ENCODE results near the gene MMP24OS. TPM values are rescaled to one million over a fixed set of nuclear protein-coding genes. Genes with fewer than 3 reads are reported as not detected.

The MMP24OS gene
- total RNA-seq, 4 donors from 2014 or later, result 8.8 to 67.8 (median 18.1) TPM

DNA sequence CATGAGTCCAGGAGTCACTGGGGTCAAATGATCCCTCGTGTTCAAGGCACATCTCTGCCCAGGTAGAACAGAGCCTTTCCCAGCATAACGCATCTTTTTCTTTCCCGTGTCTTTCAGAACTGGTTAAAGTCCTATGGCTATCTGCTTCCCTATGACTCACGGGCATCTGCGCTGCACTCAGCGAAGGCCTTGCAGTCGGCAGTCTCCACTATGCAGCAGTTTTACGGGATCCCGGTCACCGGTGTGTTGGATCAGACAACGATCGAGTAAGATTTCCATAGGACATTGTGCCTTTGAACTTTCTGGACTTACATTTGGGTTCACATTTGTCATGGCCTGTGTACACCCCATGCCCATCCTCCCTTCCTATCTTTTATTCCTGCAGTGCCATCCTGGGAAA is 31.2 kb downstream of the MMP24OS start:
- no peak overlapping the region for H3K27ac ChIP-seq
- H3K4me3 ChIP-seq, result no peak overlapping the region
- no peaks in the 10 kb centered on the region for H3K9me3 ChIP-seq
- H3K4me1 ChIP-seq, result no peaks in the 10 kb centered on the region
- no peaks in the 10 kb centered on the region for H3K36me3 ChIP-seq
- H3K27me3 ChIP-seq, result no peaks in the 10 kb centered on the region
- intact Hi-C loops (cut with DNase I; ENCODE audit: low total_unique reads), result no loop called here
- no peak for TF ChIP-seq CTCF (IDR thresholded peaks at IDR 0.05)
- DNase-seq, result no peak

GRCh38 chr20:35243986-35244385 is 33.9 kb downstream of the MMP24OS start:
- Histone ChIP-seq H3K36me3 (no peaks in the 10 kb centered on the region), H3K4me1 (no peaks in the 10 kb centered on the region)
- intact Hi-C loops (cut with DNase I; ENCODE audit: low total_unique reads), result no loop called here

DNA sequence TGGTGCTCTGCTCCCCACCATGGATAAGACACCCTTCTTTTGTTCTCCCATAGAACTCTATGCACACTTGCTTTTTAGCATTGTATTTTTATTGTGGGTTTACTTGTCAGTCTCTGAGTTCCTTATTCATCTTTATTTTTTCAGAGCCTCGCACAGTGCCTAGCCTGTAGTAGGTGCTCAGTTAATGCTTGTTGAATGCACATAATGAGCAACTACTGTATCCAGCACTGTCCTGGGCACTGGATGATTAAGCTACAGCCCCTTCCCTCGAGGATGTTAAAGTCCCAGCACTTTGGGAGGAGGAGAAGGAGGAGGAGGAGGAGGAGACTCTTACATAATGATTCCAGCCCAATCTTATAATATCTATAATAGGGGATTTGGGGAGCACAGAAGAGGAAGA is 34.6 kb downstream of the MMP24OS start:
- TF ChIP-seq POLR2A (IDR thresholded peaks at IDR 0.05) (no peak), CTCF (IDR thresholded peaks at IDR 0.05) (no peak)
- no peaks in the 10 kb centered on the region for H3K9me3 ChIP-seq
- intact Hi-C loops (cut with DNase I; ENCODE audit: low total_unique reads), result no loop called here

More at GRCh38 chr20:35243986-35244385, 33.9 kb downstream of the MMP24OS start:
- no peak overlapping the region for H3K4me3 ChIP-seq
- H3K27me3 ChIP-seq, result no peaks in the 10 kb centered on the region
- no peaks in the 10 kb centered on the region for H3K9me3 ChIP-seq
- H3K27ac ChIP-seq, result no peak overlapping the region
- TF ChIP-seq POLR2A (IDR thresholded peaks at IDR 0.05) (no peak), CTCF (IDR thresholded peaks at IDR 0.05) (no peak)
- no peak for DNase-seq

DNA sequence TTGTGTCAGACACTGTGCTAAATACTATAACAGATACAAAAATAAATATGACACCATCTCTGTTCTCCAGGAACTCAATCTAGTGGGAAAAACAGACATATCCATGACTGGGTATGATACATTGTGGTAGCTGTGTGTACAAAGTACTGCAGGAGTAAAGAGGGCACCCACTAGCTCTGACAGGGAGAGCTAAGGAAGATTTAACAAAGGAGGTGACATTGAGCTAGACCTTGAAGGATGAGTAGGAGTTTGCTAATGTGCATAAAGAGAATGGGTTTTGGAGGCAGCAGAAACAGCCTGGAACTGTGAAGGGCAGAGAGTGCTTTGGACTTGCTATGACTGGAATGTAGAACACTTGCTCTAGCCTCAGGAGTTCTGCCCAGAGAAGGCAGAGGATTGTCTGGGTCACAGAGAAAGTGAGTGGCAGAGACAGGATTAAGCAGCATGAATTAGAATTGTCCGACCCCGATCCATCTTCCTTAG is 37.1 kb downstream of the MMP24OS start:
- no peak for TF ChIP-seq CTCF (IDR thresholded peaks at IDR 0.05)
- no peak for TF ChIP-seq POLR2A (IDR thresholded peaks at IDR 0.05)
- no peaks in the 10 kb centered on the region for H3K36me3 ChIP-seq
- no peak overlapping the region for H3K27ac ChIP-seq
- H3K4me3 ChIP-seq, result no peak overlapping the region
- no peak for DNase-seq
- intact Hi-C loops (cut with DNase I; ENCODE audit: low total_unique reads), result no loop called here
- no peaks in the 10 kb centered on the region for H3K4me1 ChIP-seq
- no peaks in the 10 kb centered on the region for H3K27me3 ChIP-seq
- no peaks in the 10 kb centered on the region for H3K9me3 ChIP-seq

More for the DNA sequence above, 34.6 kb downstream of the MMP24OS start:
- no peak for DNase-seq
- H3K36me3 ChIP-seq, result no peaks in the 10 kb centered on the region
- H3K4me3 ChIP-seq, result no peak overlapping the region
- H3K27ac ChIP-seq, result no peak overlapping the region
- no peaks in the 10 kb centered on the region for H3K4me1 ChIP-seq
- no peaks in the 10 kb centered on the region for H3K27me3 ChIP-seq

GRCh38 chr20:35240083-35240810 is 37.7 kb downstream of the MMP24OS start:
- DNase-seq, result no peak
- Histone ChIP-seq H3K9me3 (no peaks in the 10 kb centered on the region), H3K27ac (no peak overlapping the region), H3K4me3 (no peak overlapping the region), H3K27me3 (no peaks in the 10 kb centered on the region), H3K36me3 (no peaks in the 10 kb centered on the region), H3K4me1 (no peaks in the 10 kb centered on the region)
- TF ChIP-seq POLR2A (IDR thresholded peaks at IDR 0.05), result no peak
- TF ChIP-seq CTCF (IDR thresholded peaks at IDR 0.05), result no peak
- intact Hi-C loops (cut with DNase I; ENCODE audit: low total_unique reads), result no loop called here
